D721Med (cell line): ENCODE measurements around the gene MPP7.
"Not testable (repeated sequence)": the region's sequence is repeated elsewhere in the genome, so short reads cannot be mapped to it uniquely, and the experiment has no call there.

Source experiments
- DNase-seq: peaks from one replicate; pipeline ENCODE4 v3.0.0; 2011; ENCODE audit warnings: low spot score; ENCODE audit not compliant: insufficient read length
- FAIRE-seq: peaks from 2 replicates; lab custom pipeline; 2011; peaks lifted over from hg19 to GRCh38; lab: Jason Lieb, UNC
- CTCF ChIP-seq: IDR thresholded peaks from 2 replicates; pipeline ENCODE4 v1.5.1; 2012; ENCODE audit warnings: mild to moderate bottlenecking, control low read depth; ENCODE audit not compliant: insufficient read depth; ENCODE audit errors: missing control alignments

The MPP7 gene

GRCh38 chr10:28302638-28303488 lies at the start of gene MPP7:
Gene MPP7 (minus strand): TSS chr10:28303064. CDS start chr10:28238604, 64,460 bp downstream.
- TF ChIP-seq CTCF, result no peak
- peak; percentile 25 for FAIRE-seq
- peak; percentile 73 for DNase-seq

GRCh38 chr10:28349892-28350291 lies 47.0 kb upstream of the MPP7 start:
- DNase-seq (no peak), FAIRE-seq (no peak)
- TF ChIP-seq CTCF, result no peak

- no peak for FAIRE-seq
- DNase-seq, result no peak
- no peak for TF ChIP-seq CTCF
Observed at GRCh38 chr10:28343987-28344895, 41.4 kb upstream of the MPP7 start.

GRCh38 chr10:28343252-28343651 lies 40.4 kb upstream of the MPP7 start:
- FAIRE-seq, result no peak
- no peak for TF ChIP-seq CTCF
- DNase-seq, result no peak

DNA sequence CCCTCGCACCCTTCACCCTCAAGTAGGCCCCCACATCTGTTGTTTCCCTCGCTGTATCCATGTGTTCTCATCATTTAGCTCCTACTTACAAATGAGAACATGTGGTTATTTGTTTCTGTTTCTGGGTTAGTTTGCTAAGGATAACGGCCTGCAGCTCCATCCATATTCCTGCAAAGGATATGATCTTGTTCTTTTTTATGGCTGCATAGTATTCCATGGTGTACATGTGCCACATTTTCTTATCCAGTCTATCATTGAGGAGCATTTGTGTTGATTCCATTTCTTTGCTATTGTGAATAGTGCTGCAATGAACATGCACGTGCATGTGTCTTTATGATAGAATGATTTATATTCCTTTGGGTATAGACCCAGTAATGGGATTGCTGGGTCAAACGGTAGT lies 38.8 kb upstream of the MPP7 start:
- not testable (repeated sequence) for FAIRE-seq, DNase-seq

- DNase-seq (no peak), FAIRE-seq (no peak)
- TF ChIP-seq CTCF, result no peak
Observed at GRCh38 chr10:28332726-28333125, 29.9 kb upstream of the MPP7 start.

DNA sequence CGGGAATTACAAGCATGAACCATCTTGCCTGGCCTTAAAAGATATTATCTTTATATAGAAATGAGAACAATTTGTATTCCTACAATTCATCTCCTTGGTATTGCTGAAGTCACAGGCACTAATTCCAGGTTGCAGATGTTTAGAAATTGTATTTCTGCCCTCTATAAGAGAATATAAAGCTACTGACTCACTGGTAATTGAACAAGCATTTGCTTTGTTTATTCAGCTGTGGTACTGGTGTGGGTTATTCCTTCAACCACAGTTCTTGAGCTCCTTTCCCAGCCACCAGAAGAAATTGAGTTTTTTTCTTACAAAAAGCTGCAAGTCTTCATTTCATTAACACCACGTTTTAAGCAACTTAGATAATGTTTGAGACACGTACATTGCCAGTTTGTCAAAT lies 29.0 kb upstream of the MPP7 start:
- DNase-seq (no peak), FAIRE-seq (no peak)
- no peak for TF ChIP-seq CTCF
